ENCODE measurements around the gene BCR.

BCR gene

DNA sequence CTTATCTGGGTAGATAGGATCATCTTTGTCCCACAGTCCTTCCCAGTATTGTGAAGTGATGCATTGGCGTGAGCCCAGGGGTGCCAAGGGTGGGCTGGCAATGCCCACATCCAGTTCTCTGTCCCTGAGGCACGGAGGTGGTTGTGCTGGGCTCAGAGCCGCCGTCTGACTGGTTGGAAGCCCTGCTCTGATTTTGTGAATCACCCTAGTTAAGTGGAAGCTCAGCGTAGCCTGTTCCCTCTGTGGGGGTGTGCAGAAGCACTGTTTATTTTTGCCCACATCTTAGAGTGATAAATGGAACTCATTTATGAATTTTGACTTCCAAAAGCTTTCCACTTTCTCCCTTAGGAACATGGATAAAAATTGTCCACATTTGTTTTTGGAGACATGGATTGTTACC lies 13.6 kb downstream of the BCR start:
- DNase-seq (ENCODE audit: low read depth in 2 of 3, low spot score in 1 of 3), result no peak

DNA sequence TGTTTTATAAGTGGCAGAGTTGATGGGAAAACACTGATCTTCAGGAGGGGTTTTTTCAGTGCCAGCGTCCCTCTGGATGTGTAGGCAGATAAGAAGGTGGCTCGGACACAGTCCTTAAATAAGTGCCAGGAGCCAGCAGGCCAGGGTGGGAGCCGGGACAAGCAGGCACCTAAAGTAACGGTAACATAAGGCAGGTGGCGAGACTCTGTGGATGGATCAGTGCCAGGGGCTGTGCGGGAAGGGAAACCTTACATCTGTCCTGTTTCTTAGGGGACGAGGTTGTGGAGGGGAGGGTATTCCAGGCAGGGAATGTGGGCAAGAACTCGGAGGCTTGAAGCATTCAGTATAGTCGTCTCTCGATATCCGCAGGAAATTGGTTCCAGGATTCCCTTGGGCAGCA lies 15.9 kb downstream of the BCR start:
- DNase-seq (ENCODE audit: low read depth in 2 of 3, low spot score in 1 of 3), result no peak

DNA sequence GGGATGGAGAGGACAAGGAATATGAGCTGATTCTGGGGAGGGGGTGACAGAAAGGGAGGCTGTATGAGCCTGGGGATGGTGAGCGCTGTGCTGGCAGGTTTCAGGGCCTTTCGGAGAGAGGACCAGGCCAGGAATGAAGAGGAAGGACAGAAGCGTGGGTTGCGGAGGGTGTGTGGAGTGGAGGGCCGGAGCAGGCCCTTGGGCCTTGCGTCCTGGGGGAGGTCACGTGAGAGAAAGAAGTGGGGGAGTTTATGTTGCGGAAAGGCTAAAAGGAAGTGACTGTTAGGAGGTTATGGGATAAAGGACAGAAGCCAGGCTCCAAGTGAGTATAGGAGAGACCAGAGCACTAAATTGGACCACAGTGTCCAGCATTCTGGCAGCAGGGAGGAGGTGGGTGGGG lies 17.5 kb downstream of the BCR start:
- no peak for DNase-seq (ENCODE audit: low read depth in 2 of 3, low spot score in 1 of 3)

DNA sequence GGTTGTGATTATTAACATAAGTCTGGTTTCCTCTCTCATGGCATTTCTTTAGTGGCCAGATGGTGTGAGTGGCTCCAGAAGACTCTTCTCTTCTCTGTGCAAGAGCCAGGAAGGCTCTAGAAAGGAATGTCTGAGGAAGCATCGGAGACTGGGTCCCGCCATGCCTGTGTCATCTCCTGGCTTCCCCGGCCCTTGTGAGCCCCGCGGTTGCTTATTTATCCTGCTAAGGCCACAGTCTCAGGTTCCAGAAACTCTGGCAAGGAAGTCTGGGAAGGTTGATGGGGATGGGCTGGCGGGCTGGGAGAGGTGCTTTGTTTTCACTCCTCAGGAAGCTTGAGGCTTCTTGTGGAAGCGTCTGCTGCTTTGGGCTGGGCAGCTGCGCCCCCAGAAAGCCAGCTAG lies 18.9 kb downstream of the BCR start:
- no peak for DNase-seq (ENCODE audit: low read depth in 2 of 3, low spot score in 1 of 3)

DNA sequence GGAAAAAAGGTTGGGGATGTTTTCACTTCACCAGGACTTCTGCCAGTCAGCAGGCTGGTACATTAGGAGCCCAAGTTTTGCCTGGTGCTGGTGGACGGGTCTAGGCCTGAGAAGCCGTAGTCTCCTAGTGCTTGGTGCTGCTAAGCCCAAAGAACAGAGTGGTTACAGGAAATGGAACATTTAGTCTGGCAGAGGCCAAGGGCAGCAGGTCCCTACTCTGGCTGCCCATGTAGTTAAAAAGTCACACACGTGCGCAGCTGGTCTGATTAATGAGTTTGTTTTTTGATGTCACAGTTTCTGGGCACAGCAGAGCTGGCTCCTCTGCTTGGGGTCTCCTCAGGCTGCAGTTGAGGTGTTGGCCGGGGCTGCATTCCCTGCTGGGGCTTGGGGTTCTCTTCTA lies 20.6 kb downstream of the BCR start:
- no peak for DNase-seq (ENCODE audit: low read depth in 2 of 3, low spot score in 1 of 3)

DNA sequence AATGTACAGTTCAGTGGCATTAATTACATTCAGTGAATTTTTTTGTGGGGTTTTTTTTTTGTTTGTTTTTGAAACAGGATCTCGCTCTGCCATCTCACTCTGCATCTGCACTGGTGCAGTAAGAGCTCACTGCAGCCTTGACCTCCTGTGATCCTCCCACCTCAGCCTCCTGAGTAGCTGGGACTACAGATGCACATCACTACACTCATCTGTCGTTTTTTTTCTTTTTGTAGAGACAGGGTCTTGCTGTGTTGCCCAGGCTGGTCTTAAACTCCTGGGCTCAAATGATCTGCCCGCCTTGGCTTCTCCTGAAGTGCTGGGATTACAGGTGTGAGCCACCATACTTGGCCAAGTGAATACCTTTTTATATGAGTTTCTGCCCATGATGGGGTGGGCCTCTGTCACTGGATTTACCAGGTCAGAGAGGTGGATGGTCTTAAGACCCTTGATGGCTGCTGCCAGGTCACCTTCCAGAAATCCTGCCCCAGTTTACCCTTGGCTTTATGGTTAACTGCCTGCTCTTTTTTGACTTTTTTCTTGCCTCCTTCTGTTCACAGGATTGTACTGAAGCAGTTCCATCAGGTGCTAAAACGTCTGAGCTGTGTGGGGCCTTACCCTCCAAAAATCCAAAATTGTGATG lies 22.6 kb downstream of the BCR start:
- DNase-seq (ENCODE audit: low read depth in 2 of 3, low spot score in 1 of 3), result no peak

DNA sequence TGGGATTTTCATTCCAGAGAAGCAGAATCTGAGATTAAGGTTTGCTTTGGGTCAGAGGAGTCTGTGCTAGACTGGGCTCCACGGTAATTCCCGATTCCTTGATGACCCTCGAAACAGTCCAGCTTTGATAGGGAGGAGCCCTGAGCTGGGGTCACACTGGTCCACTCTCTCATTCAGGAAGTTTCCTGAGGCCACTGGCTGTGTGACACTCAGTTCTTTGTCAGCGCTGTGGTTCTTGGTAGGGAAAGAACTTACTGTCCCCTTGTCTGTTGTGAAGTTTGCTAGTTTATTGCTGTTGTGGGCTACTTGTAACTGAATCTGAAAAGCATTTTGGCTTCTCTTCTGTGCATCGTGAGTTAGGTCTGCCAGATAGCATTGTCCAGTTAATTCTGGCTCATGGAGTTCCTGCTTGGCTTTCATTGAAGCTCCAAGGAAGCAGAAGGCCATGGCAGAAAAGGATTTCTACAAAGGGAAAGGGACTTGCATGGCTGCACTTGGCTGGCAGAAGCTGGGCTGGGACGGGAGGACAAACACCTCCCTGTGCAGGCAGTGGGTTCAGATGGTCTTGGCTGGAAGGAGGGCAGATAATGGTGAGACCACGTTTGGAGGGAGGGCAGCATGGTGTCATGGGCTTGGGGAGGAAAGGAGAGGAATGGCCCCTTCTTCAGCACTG lies 23.3 kb downstream of the BCR start:
- no peak for DNase-seq (ENCODE audit: low read depth in 2 of 3, low spot score in 1 of 3)

DNA sequence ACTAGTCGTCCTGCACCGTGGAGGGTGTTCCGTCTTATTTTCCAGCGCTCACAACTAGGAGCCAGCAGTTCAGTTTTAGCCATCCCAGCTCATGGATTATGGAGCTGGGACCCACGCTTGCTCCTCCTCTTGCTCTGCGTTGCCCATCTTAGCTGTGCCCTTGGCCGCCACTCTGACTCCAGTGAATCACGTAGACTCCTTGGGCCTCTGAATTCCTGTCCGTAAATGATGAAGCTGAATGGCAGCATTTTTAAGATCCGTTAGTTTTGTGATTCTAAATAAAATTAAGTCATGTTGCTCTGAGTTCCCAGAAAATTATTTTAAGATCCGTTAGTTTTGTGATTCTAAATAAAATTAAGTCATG lies 23.8 kb downstream of the BCR start:
- no peak for DNase-seq (ENCODE audit: low read depth in 2 of 3, low spot score in 1 of 3)

DNA sequence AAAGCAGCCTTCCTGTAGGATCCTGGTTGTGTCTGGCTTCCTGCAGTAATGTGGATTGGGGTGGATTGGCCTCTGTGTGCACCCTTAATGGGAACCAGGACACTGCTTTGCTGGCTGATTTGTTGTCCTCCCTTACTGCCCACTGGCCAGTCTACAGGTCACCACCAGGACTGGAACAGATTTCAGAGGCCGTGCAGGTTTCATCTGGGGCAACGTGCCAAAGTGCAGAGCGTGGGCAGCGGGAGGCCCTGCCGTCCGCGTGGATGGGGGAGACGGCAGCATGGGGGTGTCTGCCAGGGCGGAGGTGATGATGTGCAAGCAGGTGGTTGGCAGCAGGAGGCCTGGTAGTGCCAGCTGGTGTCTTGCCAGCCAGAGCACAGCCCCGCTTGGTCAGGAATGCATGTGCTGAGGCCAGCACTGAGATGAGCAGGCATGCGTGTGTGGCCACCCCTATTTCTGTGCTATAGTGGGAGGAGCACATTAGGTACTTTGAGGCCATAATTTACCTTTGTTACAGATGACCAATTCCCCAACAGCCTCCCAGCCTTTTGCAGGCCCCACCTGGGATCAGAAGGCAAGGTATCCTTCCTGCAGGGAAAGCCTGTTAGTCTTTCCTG lies 24.3 kb downstream of the BCR start:
- no peak for DNase-seq (ENCODE audit: low read depth in 2 of 3, low spot score in 1 of 3)

DNA sequence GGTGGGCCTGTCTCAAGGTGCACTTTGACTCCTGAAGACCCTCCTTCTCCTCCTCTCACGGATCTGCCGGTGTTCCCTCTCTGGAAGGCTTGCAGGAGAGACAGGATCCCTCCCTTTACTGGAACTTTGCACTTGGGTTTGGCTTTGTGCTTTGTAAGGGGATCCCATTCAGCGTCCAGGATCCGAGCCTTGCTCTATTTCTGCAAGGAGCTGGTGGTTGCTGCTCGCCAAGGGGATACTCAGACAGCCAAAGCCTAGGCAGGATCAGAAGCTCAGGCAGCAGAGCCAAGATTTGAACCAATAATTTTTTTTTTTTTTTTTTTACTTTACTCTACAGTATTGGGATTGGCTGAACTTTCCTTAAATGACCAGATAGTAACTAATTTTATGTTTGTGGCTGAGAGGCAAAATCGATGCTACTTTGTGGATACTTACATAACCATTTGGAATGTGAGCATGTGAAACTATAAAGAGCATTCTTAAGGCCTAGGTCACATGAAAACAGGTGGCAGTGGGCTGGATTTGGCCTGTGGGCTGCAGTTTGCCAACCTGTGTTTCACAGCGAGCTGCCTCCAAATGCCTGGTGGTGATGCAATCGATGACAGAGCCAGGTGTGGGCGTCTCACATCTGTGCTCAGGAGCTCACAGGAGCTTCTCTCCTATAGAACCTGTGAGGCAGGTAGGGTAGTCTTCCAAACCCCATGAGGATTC lies 25.2 kb downstream of the BCR start:
- no peak for DNase-seq (ENCODE audit: low read depth in 2 of 3, low spot score in 1 of 3)

DNA sequence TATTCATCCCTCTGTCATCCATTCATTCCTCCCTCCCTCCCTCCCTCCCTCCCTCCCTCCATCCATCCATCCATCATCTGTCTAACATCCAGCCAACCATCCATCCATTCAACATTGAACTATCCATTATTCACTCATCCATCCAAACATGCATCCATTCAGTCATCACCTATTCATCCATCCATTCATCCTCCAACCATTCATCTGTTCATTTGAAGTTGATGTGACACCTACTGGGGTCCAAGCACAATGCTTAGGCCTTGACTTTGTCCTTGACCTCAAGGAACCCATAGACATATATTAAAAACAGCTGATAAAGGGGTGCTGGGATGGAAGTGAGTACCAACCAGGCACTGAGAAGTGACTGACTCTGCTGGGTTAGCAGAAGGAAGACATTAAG lies 26.6 kb downstream of the BCR start:
- no peak for DNase-seq (ENCODE audit: low read depth in 2 of 3, low spot score in 1 of 3)

DNA sequence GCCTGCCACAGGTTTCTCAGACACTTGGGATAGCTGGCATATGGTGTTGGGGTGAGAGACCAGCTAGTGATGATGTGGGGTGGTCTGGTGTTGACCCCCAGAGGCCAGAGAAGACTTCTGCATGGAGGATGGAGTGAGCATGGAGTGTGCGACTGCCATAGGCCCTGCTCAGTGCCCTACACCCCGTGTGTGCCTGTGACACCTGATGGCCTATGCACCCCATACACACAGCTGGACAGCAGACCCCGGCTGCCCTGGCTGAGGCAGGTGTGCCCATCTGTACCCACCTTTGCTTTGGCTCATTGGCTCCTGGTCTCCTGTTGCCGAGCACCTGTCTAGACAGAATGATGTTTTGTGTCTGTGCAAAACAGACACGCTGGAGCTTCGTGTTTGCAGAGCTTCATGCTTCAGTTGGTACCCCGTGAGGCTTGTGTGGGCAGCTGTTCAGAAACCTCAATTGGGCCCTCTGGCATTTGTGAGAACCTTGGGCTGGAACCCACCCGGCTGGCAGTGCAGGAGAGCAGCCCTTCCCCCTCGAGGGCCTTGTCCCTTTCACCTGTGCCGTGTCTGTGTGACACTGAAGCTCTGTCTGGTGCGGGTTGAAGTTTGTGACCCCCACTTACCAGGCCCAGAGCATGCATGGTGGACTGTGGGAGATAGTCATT lies 27.6 kb downstream of the BCR start:
- no peak for DNase-seq (ENCODE audit: low read depth in 2 of 3, low spot score in 1 of 3)

DNA sequence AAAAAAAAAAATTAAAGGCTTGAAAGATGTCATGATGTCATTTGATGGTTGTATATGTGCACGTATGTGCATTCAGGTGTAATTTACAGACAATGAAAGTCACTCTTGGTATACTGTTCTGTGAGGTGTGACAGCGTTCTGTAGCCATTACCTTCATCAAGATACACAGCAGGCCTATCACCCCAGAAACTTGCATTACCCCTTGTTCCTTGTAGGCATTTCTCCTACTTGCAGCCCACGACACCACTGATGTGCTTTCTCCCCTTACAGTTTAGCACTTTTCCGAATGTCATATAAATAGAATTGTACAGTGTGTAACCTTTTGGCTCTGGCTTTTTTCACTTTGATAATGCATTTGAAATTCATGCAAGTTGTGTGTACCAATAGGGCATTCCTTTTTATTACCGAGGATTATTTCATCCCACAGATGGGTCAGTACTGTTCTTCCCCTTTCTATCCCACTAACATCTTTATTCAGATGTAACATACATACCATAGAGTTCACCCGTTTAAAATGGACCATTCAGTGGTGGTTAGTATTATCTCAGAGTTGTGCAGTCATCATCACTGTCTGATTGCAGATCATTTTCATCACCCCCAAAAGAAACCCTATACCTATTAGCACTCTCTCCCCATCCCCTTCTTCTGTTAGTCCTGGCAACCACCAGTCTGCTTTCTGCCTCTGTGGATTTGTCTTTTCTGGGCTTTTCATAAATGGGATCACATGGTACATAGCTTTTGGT lies 30.3 kb downstream of the BCR start:
- no peak for DNase-seq (ENCODE audit: low read depth in 2 of 3, low spot score in 1 of 3)

DNA sequence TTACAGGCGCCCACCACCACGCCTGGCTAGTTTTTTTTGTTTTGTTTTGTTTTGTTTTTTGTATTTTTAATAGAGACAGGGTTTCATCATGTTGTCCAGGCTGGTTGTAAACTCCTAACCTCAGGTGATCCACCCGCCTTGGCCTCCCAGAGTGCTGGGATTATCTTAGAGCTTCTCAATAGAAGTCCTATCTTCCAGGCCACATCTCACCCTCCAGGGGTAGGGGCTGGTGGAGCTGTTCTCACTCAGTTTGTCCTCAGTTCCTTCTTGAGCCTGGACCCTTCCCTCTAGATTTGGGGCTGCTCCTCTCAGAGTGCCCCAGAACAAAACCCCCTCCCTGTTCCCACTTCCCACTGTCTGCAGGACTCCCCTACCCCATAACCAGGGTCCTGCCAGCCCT lies 31.3 kb downstream of the BCR start:
- no peak for DNase-seq (ENCODE audit: low read depth in 2 of 3, low spot score in 1 of 3)

DNA sequence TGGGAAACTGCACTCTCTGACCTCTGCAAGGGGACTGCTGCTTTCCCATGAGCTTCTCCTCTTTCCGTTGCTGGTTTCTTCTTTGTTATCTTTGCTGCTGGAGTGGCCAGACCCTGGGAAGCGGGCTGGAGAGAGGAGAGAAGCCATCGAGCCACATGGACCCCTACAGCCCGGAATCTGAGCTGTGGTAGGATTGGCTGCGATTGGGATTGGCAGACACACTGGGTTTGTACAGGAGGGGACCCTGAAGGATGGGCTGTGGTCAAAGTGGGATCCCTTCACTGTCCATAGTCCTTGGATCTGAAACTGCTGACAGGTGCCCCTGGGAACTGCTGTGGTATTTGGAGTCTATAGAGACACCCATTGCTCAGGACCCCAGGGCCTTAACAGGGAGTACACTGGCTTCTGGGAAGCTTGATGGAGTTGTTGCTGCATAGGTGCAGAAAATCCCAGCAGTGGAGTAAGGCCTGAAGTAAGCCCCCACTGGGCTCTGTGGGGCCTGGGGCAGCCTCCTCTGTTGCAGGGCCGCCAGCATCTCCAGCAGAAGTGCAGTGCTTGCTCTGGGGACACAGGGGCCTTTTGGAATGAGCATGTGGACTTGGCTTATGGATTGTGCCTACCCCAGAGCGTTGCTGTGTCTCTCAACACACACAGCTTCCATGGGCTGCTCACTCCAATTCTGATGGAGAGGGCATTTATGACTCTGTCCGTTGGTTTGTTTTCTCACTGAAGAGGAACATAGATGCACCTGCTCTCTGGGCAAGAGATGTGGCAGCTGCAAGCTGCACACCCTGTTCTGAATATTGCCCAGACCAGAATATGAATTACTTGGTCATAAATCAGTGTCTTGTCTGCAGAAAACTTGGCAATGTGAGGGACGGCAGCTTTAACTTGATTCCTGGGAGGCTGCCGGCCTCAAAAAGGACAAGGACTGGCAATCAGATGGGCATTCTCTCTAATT lies 32.0 kb downstream of the BCR start:
- no peak for DNase-seq (ENCODE audit: low read depth in 2 of 3, low spot score in 1 of 3)

DNA sequence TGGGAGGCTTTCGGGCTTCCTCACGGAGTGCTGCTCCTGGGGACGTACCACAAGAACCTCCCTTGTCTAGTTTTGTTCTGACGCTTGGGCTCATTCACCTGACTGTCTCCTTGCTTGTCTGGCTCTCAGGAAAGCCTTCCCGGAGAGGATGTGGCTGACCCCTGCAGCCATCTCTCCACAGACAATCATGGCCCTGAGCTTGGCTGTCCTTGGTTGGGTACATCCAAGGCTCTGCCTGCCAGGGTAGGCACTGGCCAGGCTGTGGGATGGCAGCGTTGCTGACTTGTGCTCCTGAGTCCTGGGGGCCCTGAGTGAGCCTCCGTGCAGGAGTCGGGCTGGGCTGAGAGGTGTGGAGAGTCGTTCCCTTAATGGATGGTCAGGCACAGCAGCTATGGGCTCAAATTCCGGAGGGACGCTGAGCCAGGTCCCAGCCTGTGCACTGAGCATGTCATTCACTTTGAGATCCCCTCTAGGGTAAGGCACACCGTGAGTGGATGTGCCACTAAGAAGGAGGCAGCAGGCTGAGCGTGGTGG lies 32.8 kb downstream of the BCR start:
- no peak for DNase-seq (ENCODE audit: low read depth in 2 of 3, low spot score in 1 of 3)

DNA sequence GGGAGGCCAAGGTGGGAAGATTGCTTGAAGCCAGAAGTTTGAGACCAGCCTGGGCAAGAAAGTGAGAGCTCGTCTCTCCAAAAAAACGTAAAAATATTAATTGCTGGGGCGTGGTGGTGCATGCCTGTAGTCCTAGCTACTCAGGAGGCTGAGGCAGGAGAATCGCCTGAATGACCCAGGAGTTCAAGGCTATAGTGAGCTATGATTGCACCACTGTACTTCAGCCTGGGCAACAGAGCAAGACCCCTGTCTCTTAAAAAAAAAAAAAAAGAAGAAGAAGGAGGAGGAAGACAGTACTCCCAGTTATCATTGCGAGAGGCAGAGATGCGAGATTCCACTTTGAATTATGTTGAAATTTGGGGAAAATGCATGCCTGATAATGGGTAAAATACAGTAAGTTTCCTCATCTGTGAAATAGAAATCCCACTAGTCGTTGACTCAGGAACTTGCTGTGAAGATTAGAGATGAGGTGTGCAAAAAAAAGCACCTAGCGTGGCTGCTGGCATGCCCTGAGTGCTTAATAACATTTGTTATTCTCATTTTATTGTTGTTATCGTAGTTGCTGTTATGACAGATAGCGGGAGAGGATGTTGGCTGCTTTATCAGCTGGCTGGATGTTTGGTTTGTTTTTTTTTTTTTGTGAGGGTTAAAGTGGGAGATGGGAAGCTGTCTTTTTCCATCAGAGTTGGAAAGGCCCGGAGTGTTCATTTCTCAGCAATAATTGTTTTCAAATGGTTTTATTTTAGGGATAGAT lies 33.4 kb downstream of the BCR start:
- no peak for DNase-seq (ENCODE audit: low read depth in 2 of 3, low spot score in 1 of 3)

DNA sequence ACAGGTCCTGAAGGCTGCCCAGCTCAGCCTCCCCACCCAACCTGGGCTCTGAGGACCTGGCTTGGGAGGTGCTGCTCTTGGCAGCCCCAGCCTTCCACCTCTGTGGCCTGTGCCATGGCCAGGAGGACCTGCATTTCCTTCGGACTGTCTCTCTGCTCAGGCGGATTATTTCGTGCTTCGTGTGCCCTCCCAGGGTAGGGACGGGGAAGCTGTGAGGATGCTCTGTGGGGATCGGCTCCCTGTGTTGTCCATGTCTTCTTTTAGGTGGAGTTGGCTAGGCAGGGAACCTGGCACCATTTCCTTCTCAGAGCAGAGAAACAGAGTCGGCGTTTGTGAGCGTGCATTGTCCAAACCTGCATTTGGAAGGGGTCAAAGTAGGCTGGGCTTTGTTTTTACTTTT lies 34.1 kb downstream of the BCR start:
- DNase-seq (ENCODE audit: low read depth in 2 of 3, low spot score in 1 of 3), result no peak
